Transverse colon (tissue), 4 donors: ENCODE data around the gene OR7A5.

Experiments
- CTCF ChIP-seq, 5 experiments: fragments of 200-600 bp in 3 of 5; fragments of 450-650 bp in 2 of 5; sonication (generic) in 3 of 5; IDR thresholded peaks; 1 replicate in 2 of 5; 2 replicates in 3 of 5; pipeline ENCODE4 v1.5.1; 2016 to 2017; ENCODE audit warnings: antibody characterized with exemption in 5 of 5, inconsistent platforms in 3 of 5, mild to moderate bottlenecking in 2 of 5, moderate library complexity in 1 of 5
- EP300 ChIP-seq: sonication (generic); formaldehyde crosslinking; IDR thresholded peaks from one replicate; pipeline ENCODE4 v1.6.1; 2017; ENCODE audit warnings: antibody characterized with exemption, low read depth
- POLR2A ChIP-seq: fragments of 450-650 bp; IDR thresholded peaks from one replicate; pipeline ENCODE4 v1.6.1; 2016; ENCODE audit warnings: antibody characterized with exemption, mild to moderate bottlenecking, moderate library complexity
- POLR2AphosphoS5 ChIP-seq, 3 donors: sonication (generic); formaldehyde crosslinking; IDR thresholded peaks; one replicate each; pipeline ENCODE4 v1.6.1; 2016; ENCODE audit warnings: antibody characterized with exemption in 3 of 3

GRCh38 chr19:14795078-14795721 is 39.8 kb downstream of the OR7A5 start:
- TF ChIP-seq CTCF (IDR thresholded peaks at IDR 0.05) (no peak), POLR2A (no peak), POLR2AphosphoS5 (IDR thresholded peaks at IDR 0.05) (no peak), EP300 (no peak)
